K562 (cell line): ENCODE data around the gene ADAM15. TPM values are rescaled to one million over a fixed set of nuclear protein-coding genes. Genes with fewer than 3 reads are reported as not detected.
A peak's percentile ranks its signal among the peaks of the same experiment; 100 is the strongest.

Source experiments
- CC2D1A ChIP-seq: fragments of 450-650 bp; IDR thresholded peaks from 2 replicates; pipeline ENCODE4 v1.6.1; 2017; ENCODE audit warnings: mild to moderate bottlenecking
- CHD2 ChIP-seq: IDR thresholded peaks from 2 replicates; pipeline ENCODE4 v1.6.1; 2011; ENCODE audit warnings: low read depth, low read length
- DNMT1 ChIP-seq: fragments of 450-650 bp; IDR thresholded peaks from 2 replicates; pipeline ENCODE4 v1.6.1; 2016; ENCODE audit warnings: antibody characterized with exemption, mild to moderate bottlenecking
- EP400 ChIP-seq: fragments of 450-650 bp; IDR thresholded peaks from 2 replicates; pipeline ENCODE4 v1.6.1; 2017; ENCODE audit warnings: antibody characterized with exemption, mild to moderate bottlenecking, moderate library complexity
- ESRRA ChIP-seq: fragments of 450-650 bp; IDR thresholded peaks from 2 replicates; pipeline ENCODE4 v1.6.1; 2014; ENCODE audit warnings: low read depth, mild to moderate bottlenecking, moderate library complexity, borderline replicate concordance
- EWSR1 ChIP-seq: fragments of 450-650 bp; IDR thresholded peaks from 2 replicates; pipeline ENCODE4 v1.6.1; 2018; ENCODE audit warnings: borderline replicate concordance, mild to moderate bottlenecking, low read depth, moderate library complexity; ENCODE audit not compliant: partially characterized antibody
- HNRNPUL1 ChIP-seq: fragments of 200-400 bp; formaldehyde crosslinking; IDR thresholded peaks from 2 replicates; pipeline ENCODE4 v1.6.1; 2017; ENCODE audit warnings: low read length
- HOXB6 ChIP-seq: fragments of 250-450 bp; sonication (Bioruptor Pico); IDR thresholded peaks from 2 replicates; pipeline ENCODE4 v1.5.1; 2022; ENCODE audit warnings: mild to moderate bottlenecking, borderline replicate concordance
- MNT ChIP-seq, 2 experiments: fragments of 450-650 bp; conservative IDR thresholded peaks; 2 replicates each; pipeline ENCODE4 v1.6.1; 2017; ENCODE audit warnings: mild to moderate bottlenecking in 2 of 2, moderate library complexity in 2 of 2
- POLR2B ChIP-seq: fragments of 450-650 bp; IDR thresholded peaks from 2 replicates; pipeline ENCODE4 v1.6.1; 2018; ENCODE audit warnings: low read depth; ENCODE audit not compliant: partially characterized antibody
- RBM22 ChIP-seq: fragments of 200-400 bp; formaldehyde crosslinking; IDR thresholded peaks from 2 replicates; pipeline ENCODE4 v1.6.1; 2018; ENCODE audit warnings: low read length, low read depth; ENCODE audit not compliant: poor library complexity, severe bottlenecking
- TEAD4 ChIP-seq, 2 experiments: sonication (generic) in 1 of 2; formaldehyde crosslinking in 1 of 2; IDR thresholded peaks; 2 replicates each; pipeline versions ENCODE4 v1.6.1 to v1.8.0; 2012 to 2022; ENCODE audit warnings: borderline replicate concordance in 1 of 2, inconsistent platforms in 1 of 2, low read length in 1 of 2, mild to moderate bottlenecking in 1 of 2, missing genetic modification reagents in 1 of 2
- ZMIZ1 ChIP-seq, 2 experiments: fragments of 150-350 bp in 1 of 2; IDR thresholded peaks; 2 replicates each; pipeline ENCODE4 v1.6.1; 2012 to 2016; ENCODE audit warnings: low read depth in 2 of 2, low read length in 2 of 2, mild to moderate bottlenecking in 1 of 2, moderate library complexity in 1 of 2
- ZNF507 ChIP-seq: conservative IDR thresholded peaks from 2 replicates; pipeline ENCODE4 v1.6.1; 2017; ENCODE audit warnings: missing genetic modification characterization, missing compliant biosample characterization
- polyA plus RNA-seq, 8 experiments: library from polyadenylated mRNA; depleted of rRNA in 4 of 8; stranded (reverse) in 5 of 8; unstranded in 3 of 8; fragments of >200 nt; fragmentation: Nextera tagmentation in 2 of 8; fragmentation: Illumina TruSeq in 1 of 8; extraction: Ambion mirVana in 2 of 8; extraction: Trizol in 1 of 8; gene quantifications; 2 replicates each; pipeline versions ENCODE4 v1.2.1 to v1.2.3, GENCODE V29; 2011 to 2014; ENCODE audit warnings: inconsistent platforms in 1 of 8, missing spikeins in 1 of 8
- total RNA-seq, 7 experiments: library from RNA; depleted of rRNA in 6 of 7; stranded (reverse); fragments of >200 nt in 6 of 7; fragmentation: Illumina TruSeq in 2 of 7; extraction: Trizol in 2 of 7; gene quantifications; 2 replicates each; pipeline versions ENCODE4 v1.2.1 to v1.2.3, GENCODE V29; 2011 to 2021; ENCODE audit warnings: low replicate concordance in 1 of 7
- TF ChIP-seq, protein P1 (sequence below): fragments of 250-450 bp; sonication (Bioruptor Pico); IDR thresholded peaks from 2 replicates; pipeline ENCODE4 v1.5.0; 2021; ENCODE audit warnings: mild to moderate bottlenecking, moderate library complexity

Gene ADAM15
- total and polyA plus RNA-seq, 9 of the 15 experiments (the other 6 are each of a cell fraction or from before 2014, with no cell fraction given), result 0.69 to 72.3 (median 32.8) TPM

DNA sequence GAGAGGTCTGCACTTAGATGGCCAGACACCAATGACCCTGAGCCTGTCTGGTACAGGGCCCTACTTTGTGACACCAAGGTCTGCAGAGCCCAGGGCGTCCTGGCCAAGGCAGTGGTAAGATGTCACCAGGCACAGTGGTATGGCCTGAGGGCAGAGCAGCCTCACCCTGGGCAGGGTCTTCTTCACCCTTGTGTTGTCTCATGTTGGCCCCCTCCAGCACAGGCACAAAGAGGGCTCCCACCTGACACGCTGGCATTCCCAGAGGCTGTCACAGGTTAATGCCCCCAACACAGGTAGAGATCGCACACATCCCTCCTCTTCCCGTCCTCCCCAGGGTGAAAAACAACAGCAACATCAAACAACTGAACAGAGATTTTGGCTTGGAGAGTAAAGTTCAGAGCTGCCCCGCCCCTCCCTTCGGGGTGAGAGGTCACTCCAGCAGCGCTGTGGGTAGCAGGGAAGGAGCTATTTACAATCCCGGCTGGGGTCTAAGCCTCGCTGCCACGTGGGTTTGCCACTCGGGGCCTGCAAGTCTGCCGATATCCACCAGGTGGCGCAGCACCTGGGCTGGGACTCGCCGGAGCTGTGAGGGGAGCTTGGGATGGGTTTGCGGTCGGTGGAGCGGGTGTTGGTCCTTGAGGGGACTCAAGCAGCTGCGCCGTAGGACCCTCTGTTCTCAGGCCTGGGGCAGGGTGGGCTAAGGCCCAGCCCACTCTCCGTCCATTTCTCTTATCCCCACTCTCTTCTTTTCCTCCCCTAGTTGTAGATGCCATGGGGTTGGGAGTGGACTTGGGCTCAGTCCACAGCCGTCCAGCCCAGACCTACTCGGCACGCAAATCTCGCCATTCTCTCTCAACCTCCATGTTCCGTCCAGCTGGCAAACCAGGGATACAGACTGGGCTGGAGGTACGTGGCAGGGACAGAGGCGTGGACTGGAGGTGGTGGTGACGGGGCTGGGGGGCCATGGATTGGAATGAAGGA lies 40.2 kb downstream of the ADAM15 start (continued):
- TF ChIP-seq ZMIZ1 (IDR thresholded peaks at IDR 0.05; ENCODE audit: low read depth in 2 of 2, low read length in 2 of 2) (0 out of 4 replicates have a peak, but pooled peaks of 1 of the 2 experiments have one; percentile 42), POLR2B (no peak), RBM22 (no peak), DNMT1 (no peak), ESRRA (peak; percentile 65; the same call in 1 of the 2 replicates), MNT (conservative IDR thresholded peaks at IDR 0.05) (peak; percentile 90 to 92), CHD2 (no peak), EWSR1 (no peak), HOXB6 (CRISPR knock-in tag) (no peak), ZNF507 (tag) (no peak), HNRNPUL1 (no peak), CC2D1A (no peak; the same call in 1 of the 2 replicates), EP400 (peak; percentile 70), TEAD4 (IDR thresholded peaks at IDR 0.05; ENCODE audit: low read length) (peak; percentile 32; the same call in 1 of the 2 replicates), TEAD4 (CRISPR knock-in tag; IDR thresholded peaks at IDR 0.05; ENCODE audit: borderline replicate concordance) (no peak)
- TF ChIP-seq, protein P1, sequence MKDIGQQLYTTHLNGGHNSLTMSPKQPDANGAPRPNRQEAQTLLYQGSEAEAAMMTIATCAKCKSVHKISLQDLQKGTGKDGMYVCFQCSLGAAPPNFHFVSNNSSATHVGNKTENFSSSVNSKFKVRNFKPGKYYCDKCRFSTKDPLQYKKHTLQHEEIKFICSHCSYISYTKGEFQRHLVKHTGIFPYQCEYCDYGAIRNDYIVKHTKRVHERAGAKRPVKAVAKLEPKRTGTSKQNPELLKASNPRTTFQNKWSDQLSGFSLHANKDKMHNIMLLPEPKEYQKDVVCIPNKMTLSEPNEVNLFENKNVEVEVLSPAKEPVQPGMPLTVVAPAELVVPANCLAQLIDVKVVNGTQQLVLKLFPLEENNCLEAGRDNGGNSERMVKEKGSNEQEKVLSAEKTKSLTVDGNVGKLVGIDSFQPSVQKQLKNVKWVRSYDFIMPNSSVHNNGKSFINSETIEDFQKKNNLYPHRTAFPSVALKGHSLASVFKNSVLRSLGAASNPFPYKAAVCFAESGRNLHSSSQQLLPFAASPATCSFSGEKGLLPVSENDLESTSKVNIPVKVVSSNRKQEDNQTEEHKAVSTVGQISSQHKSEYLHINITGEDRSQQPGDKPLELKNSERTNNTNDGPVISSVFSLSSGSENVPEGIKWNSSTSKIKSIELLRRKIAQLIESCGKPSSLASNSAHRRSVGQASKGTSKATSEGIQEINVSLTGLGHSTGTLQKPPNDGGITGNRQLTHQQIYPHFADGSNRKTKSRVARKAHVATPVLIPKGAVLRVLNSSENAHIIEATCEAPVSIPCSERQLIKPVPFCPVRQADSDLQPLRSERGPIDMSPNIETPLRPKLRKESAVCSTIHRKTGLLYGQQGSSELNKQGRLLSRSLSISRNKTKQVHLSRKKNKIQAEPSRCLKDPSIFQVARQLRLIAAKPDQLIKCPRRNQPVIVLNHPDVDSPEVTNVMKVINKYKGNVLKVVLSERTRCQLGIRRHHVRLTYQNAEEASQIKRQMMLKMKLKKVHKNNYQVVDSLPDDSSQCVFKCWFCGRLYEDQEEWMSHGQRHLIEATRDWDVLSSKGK (CRISPR knock-in tag), result no peak
